AG08395 (cell line): ENCODE measurements around the gene DMAC2.
A peak's percentile ranks its signal among the peaks of the same experiment; 100 is the strongest.
"Not testable (repeated sequence)": the region's sequence is repeated elsewhere in the genome, so short reads cannot be mapped to it uniquely, and the experiment has no call there.

Source experiments
- DNase-seq: peaks from one replicate; pipeline ENCODE4 v3.0.0; 2012; ENCODE audit warnings: mixed read lengths, low spot score

Gene DMAC2

DNA sequence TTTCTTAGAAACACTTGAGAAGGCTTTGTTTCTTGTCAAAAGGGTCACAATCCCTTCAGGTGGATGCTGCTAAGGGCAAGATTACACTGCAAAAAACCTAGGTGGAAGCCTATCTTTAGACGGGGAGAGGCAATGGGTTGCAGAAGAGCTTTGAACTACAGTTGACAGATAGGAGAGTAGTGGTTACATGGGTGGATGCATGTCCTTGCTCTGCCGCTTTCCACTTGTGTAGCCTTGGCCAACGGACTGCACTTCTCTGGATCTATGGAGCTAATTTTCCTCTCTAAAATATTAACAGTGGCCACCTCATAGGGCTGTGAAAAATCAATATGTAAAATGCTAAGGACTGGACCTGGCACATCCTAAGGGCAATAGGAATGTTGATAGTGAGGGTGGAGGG lies 41.1 kb downstream of the DMAC2 start:
- DNase-seq, result no peak

DNA sequence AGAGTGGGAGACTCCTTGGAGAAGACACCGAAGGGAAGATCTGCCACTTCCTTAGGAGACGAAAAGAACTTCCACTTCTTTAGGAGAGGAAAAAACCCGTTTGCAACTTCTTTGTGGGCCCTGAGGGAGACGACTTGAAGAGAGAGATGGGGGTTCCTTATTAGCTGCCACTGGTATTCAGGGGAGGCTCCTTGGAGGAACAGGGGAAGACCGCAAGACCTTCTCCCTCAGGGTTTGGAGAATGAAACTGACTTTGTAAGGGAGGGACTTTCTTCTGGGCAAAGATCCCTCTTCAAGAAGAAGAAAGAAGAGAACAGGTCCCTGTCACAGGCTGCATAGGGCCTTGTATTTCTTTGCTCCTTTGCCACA lies 41.7 kb downstream of the DMAC2 start:
- DNase-seq, result no peak

DNA sequence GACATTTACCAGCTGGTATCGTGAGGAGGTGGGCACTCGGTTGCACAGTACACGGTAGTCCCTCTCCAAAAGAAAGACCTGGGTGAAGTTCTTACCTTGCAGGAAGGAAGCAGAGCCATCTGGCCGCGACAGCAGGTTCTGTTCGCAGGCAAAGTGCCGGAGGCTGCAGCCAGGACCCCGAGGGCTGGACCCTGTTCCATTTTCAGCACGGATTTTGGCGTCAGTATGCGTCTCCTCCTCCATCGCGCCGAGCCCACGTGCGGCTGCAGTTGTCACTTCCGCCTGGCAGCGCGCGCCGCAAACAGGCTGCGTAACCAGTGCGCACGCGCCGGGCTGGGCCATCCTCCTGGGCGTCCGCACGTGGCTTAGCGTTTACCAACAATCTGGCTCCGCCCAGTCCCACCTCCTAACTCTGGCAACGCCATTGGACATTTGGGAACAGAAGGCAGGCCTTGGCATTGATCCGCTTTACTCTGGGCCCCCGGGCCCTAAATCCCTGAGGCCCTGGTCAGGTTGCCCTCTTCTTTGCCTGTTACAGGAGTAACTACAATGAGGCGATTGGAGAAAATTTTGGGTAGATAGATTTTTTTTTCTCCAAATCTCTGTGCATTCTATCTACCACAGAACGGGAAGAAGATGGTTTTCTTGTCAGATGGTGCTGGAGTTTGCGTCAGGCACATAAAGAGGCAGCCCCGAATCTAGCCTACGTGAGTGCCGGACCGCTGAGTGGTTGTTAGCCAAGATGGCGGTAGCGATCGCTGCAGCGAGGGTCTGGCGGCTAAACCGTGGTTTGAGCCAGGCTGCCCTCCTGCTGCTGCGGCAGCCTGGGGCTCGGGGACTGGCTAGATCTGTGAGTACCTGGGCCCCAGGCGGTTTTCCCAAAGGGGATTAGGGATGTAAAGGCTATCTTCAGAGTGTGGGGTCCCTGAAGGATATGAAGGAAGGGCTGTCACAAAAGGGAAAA lies 42.3 kb downstream of the DMAC2 start, which contains the start of the genes BCKDHA and EXOSC5:
TSS of gene BCKDHA (plus strand) at position 733 of the 964 bp plus-strand sequence. CDS start at position 743, 10 bp downstream.
TSS of gene EXOSC5 (minus strand) at position 274 of the 964 bp plus-strand sequence. CDS start at position 243, 31 bp downstream.
- peak; percentile 100 for DNase-seq

GRCh38 chr19:41395355-41395754 lies 44.4 kb downstream of the DMAC2 start:
- DNase-seq, result no peak

DNA sequence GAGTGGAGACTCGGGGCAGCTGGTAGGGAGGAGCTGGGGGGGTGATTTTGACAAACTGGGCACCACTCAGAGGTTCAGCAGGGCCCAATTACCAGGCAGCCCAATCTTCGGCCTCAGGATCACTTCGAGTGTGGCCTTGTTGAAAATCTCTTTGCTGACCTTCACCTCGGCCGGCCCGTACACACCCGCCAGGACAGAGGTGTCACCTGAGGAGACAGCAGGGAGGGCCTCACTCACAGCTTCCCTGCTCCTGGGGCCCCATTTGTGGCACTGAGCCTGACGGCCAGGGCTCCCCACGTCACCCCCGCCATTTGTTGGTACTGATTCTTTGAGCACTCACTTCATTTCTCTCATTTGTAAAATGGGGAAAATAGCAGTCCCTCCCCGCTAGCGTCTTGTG lies 46.9 kb downstream of the DMAC2 start:
- DNase-seq, result no peak

DNA sequence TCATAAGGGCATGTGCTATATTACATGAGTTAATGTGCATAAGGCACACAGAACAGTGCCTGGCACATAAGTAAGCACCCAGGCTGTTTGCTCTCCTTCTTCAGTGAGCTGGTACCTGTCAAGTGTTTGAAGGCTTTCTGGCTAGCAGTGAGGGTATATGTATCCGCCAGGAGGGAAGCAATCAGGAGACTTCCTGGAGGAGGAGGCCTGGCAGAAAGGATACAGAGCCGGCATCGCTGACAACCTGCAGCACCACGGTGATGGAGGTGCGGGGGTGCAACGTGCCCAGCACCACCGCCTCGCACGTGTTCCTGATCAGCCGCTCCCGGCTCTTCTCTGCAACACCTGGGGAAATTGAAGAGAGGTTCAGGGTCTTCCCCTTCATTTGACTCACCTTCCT lies 48.1 kb downstream of the DMAC2 start:
- no peak for DNase-seq

- DNase-seq, result no peak
Measured at GRCh38 chr19:41386442-41386841, 53.3 kb downstream of the DMAC2 start.

DNA sequence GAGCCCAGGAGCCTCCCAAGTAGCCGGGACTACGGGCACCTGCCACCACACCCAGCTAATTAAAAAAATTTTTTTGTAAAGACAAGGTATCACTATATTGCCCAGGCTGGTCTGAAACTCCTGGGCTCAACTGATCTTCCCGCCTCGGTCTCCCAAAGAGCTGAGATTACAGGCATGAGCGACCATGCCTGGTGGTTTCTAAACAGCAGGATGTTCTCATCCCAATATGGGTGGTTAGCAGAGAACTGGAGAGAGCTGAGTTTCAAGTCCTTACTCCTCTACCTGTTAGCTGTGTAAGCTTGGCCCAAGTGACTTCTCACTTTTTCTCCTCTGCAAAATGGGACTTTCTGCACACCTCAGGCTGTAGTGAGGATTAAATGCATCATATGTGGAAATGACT lies 55.4 kb downstream of the DMAC2 start:
- no peak for DNase-seq

DNA sequence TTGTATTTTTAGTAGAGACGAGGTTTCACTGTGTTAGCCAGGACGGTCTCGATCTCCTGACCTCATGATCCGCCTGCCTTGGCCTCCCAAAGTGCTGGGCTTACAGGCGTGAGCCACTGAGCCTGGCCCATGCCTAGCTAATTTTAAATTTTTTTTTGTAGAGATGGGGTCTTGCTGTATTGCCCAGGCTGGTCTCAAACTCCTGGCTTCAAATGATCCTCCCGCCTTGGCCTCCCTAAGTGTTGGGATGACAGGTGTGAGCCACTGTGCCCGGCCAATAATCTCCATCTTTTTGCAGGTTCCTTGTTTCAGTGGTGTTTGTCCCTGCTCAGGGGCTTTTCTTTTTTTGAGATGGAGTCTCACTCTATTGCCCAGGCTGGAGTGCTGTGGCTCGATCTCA lies 58.2 kb downstream of the DMAC2 start:
- not testable (repeated sequence) for DNase-seq
